COLO829 (cell line): ENCODE data around the gene SLC30A9.

ENCODE experiments used
- DNase-seq: peaks from one replicate; pipeline ENCODE4 v3.0.0; 2012; ENCODE audit warnings: low spot score

The SLC30A9 gene

DNA sequence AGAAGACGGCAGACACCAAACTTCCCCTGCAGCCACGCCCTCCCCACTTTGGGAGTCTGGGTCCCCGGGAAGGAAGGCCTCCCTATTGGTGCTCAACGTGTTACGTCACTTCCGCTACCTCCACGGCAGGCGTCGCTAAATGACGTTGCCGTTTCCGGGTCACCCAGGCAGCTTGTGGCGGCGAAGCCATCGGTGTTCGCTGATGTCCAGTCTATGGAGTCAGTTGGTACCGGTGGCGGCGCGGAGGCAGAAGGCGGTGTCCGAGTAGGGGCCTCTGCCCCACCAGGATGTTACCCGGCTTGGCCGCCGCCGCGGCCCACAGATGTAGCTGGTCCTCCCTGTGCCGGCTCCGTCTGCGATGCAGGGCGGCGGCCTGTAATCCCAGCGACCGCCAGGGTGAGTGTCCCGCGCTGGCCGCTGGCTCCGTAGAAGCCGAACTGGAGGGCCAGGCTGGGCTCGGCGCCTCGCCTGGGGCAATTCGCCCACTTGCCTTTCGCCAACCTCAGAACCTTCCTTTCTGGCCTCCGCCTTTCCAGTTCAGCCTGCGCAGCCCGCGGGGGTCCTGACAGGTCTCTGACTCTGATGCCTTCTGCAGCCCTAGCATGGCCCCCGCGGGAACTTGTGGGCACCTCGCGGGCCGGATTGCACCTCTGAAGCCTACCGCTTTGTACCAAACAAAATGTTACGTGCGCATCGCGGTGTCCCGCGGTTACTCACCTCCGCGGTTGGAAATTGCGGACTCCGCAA, at the start of gene SLC30A9:
SLC30A9 (plus strand) TSS at position 166 of the 747 bp plus-strand sequence; CDS start at position 288, 122 bp downstream.
- peak; percentile 92 for DNase-seq

- DNase-seq: no peak
Measured at GRCh38 chr4:41940834-41941233, 49.5 kb upstream of the SLC30A9 start.

DNA sequence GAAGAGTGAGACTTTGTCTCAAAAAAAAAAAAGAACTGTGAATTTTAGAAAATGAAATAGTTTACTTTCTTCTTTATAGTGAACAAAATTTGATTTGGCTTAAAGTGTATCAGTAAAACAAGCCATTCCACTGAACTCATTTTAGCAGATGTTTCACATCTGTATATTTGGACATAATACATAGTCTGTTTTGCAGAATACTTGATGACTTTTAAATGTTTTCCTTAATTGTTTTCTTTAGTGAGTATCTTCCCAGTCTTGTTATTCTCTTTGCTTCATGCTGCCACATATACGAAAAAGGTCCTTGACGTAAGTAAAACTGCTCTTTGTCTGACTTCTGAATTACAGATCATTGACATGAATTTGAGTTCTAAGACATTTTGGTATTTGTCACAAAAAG, 46.8 kb upstream of the SLC30A9 start:
- DNase-seq: no peak

DNA sequence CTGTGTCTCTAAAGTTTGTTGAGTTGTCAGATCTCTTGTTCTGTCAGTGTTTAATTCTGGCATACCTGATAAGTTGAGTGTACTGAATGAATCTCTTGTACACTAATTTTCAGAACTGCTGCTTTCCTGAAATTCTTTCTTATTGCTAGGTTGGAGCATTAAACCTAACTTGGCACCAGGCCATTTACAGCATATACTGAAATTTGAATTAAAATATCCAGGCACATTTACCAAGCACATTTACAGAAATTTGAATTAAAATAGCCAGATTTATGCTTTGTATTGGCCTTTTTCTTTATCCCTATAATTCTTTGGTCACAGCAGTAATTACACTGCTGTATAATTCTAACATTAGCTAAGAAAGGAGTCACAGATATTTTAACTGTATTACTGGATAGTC, 46.2 kb upstream of the SLC30A9 start:
- no peak for DNase-seq

DNA sequence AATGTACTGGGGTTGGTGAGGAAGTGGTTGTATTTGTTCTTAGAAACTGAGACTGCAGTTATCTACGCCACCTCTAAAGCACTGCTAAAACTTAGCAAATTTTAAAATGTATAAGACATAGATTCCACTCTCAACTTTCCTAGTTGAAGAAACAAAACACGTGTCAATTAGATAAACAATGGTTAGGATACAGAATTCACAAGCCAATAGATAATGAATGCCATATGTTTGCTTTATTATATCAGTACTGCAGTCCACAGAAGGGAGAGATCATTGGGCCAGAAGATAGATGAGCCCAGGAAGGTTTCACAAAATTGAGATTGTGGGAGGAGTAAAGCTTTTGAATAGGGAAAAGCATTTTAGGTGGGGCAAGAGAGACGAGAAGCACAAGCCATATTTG, 40.8 kb upstream of the SLC30A9 start:
- DNase-seq: no peak

GRCh38 chr4:41957634-41958033, 32.7 kb upstream of the SLC30A9 start:
- DNase-seq: no peak

GRCh38 chr4:41963105-41963504, 27.2 kb upstream of the SLC30A9 start:
- DNase-seq: no peak

- DNase-seq: no peak
Measured at GRCh38 chr4:41964401-41964800, 25.9 kb upstream of the SLC30A9 start.

DNA sequence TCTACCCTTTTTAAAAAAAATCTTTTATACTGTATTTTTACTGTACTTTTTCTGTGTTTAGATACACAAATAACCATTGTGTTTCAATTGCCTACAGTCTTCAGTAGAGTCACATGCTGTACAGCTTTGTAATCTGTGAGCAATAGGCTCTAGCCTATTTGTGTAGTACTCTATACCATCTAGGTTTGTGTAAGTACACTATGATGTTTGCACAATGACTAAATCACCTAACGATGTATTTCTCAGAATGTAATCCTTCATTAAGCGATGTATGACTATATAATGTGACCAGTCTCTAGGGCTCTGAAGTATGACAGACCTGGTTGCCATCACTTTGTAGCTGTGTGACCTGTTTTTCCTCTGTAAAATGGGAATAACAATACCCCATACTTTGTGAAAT, 22.9 kb upstream of the SLC30A9 start:
- no peak for DNase-seq

DNA sequence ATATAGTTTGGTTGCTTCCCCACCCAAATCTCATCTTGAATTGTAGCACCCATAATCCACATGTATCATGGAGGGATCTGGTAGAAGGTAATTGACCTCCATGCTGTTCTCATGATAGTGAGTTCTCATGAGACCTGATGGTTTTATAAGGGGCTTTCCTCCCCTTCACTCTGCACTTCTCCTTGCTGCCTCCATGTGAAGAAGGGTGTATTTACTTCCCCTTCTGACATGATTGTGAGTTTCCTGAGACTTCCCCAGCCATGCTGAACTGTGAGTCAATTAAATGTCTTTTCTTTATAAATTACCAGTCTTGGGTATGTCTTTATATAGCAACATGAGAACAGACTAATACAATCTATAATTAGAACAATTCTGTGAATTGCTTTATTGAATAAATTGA, 20.7 kb upstream of the SLC30A9 start:
- no peak for DNase-seq

GRCh38 chr4:41975341-41975740, 15.0 kb upstream of the SLC30A9 start:
- no peak for DNase-seq

DNA sequence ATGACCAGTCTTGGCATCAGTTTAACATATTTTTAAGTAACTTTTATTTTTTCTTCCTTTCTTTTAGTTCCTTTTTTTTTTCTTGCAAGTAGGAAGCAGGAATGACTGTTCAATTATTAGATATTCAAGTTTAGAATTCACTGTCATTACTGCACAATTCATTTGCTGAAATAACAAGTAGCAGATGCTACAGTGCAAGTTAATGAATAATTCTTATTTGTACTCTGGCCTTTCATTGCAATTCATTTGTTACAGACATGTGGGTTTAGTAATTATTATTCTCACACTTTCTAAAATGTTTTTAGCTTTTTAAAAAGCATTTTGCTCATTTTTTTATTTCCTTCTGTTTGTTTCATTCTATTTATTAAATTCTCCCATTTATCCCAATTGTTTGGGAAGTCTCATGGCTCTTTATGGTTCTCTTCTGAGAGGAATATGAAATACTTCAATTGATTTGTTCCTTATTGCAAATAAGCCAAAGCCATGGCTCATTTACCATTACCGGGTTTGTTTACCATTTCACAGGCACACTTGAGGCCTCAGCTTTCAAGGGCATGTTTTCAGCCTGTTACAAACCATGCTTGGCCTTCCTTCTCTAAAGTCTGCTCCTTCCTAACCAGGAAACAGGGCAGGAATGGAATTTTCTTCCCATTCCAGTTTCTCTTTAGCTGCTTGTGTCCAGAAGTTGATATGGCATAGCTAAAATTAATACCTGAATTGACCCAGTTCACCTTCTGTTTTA, 13.4 kb upstream of the SLC30A9 start:
- no peak for DNase-seq

DNA sequence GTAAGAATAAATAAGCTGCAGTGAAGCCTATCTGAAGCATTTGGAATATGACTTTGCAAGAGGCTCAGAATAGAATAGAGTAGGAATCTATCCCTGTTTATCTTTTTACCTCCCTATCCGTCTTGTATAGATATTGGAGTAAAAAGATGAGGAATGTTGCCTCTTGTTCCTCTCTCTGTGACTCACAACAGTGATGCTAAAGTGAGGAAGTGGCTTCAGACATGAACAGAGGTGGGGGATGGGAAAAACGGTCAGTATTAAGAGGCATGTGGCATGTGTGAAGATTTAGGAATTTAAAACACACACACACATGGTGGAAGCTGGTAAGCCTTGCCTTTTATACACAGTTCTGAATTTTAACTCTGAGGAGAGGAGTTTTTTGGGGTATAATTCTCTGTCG, 12.6 kb upstream of the SLC30A9 start:
- DNase-seq: no peak

- no peak for DNase-seq
Measured at GRCh38 chr4:41981456-41981855, 8.9 kb upstream of the SLC30A9 start, which contains the start of gene DCAF4L1. DCAF4L1 (plus strand) TSS chr4:41981756; CDS start chr4:41981793, 37 bp downstream.

- DNase-seq: no peak
Measured at GRCh38 chr4:41982716-41983115, 7.6 kb upstream of the SLC30A9 start.

DNA sequence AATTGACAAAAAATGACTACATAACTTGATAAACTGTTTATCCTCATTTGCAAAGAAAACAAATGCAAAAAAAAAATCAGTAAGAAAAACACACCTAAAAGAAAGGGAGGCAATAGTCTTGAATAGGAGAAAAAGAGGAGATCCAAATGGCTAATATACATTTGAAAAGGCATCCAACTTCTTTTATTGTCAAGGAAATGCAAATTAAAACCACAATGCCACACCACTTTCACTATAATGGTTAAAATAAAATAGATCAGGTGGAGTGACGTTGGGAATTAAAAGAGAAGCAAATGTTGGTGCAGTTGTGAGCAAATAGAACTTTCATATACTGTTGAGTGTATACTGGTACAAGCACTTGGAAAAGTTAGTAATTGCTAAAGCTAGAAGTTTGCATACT, 5.2 kb upstream of the SLC30A9 start:
- no peak for DNase-seq

- DNase-seq: no peak
Measured at GRCh38 chr4:41989994-41990364, 351 bp upstream of the SLC30A9 start.

GRCh38 chr4:41991916-41992767, 1.8 kb downstream of the SLC30A9 start:
- DNase-seq: no peak

DNA sequence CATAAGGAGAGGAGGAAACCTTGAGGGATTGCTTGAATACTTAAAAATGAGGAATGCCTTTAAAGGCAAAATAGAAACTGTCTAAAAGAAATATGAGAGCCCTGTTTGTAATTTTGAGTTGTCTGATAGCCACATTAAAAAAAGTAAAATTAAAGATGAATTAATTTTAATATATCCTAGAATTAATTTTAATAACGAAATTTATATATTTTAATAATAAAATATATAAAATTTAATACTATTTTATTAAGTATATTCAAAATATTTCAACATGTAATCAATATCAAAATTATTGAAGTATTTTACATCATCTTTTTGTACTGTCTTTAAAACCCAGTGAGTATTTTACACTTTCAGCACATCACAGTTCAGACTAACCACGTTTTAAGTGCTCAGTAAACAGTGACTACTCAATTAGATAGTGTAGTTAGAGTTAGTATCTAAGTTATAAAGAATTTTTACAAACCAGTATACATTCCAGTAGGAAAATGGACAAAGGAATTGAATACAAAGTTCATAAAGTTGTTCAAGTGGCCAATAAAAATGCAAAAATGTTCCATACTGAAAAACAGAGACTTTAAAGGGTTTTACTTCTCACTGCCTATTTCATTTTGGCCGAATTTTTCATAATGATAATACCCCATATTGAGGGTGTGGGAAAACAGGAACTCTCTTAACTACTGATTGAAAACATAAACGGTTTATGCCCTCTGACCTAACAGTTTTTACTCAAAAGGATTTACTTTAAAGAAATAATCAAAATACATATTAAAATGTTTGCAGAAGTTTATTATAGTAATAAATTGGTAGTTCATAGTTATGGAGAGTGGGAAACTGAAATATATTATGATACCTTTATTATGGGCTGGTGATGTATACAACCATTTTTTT, 2.9 kb downstream of the SLC30A9 start:
- DNase-seq: no peak

- DNase-seq: no peak
Measured at GRCh38 chr4:41994461-41994985, 4.2 kb downstream of the SLC30A9 start.

DNA sequence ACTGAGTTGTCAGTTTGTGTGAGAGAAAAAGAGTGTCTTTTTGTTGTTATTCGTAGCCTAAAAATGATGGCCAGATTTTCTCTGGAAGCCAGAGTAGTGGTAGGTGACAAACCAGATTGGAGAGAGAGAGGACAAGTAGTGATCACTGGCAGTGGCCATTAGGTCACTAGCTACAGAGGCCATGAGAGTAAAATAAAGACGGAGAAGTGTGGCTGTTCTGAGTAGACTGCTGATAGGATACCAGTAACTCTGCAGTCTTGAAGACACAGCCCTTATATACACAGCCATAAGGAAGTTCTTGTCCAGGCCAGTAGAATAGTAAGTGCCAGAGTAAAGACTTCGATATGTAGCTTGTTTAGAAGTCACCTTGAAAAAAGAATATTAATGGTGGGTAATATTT, 7.7 kb downstream of the SLC30A9 start:
- no peak for DNase-seq
